ENCODE results near the gene RAMP1.

RAMP1 gene

GRCh38 chr2:237961637-237962036 lies 102.2 kb downstream of the RAMP1 start:
- DNase-seq: no peak

All from T-helper 9 cell (primary cell).